OCI-LY1 (cell line): ENCODE measurements around the gene TRIM45.

Source experiments
- EZH2 ChIP-seq: fragments of 200-600 bp; sonication (generic), shearing (Covaris generic); IDR thresholded peaks from 2 replicates; pipeline ENCODE4 v1.8.0; 2017; ENCODE audit warnings: borderline replicate concordance, mixed run types, mild to moderate bottlenecking, antibody characterized with exemption, low read length, moderate library complexity, mixed read lengths
- TF ChIP-seq, protein P1 (sequence below): fragments of 200-600 bp; sonication (generic), shearing (Covaris generic); IDR thresholded peaks from 2 replicates; pipeline ENCODE4 v1.5.1; 2017; ENCODE audit warnings: mild to moderate bottlenecking, antibody characterized with exemption, low read length, moderate library complexity, mixed read lengths

GRCh38 chr1:117135329-117135728 lies 13.8 kb upstream of the TRIM45 start:
- TF ChIP-seq, protein P1, sequence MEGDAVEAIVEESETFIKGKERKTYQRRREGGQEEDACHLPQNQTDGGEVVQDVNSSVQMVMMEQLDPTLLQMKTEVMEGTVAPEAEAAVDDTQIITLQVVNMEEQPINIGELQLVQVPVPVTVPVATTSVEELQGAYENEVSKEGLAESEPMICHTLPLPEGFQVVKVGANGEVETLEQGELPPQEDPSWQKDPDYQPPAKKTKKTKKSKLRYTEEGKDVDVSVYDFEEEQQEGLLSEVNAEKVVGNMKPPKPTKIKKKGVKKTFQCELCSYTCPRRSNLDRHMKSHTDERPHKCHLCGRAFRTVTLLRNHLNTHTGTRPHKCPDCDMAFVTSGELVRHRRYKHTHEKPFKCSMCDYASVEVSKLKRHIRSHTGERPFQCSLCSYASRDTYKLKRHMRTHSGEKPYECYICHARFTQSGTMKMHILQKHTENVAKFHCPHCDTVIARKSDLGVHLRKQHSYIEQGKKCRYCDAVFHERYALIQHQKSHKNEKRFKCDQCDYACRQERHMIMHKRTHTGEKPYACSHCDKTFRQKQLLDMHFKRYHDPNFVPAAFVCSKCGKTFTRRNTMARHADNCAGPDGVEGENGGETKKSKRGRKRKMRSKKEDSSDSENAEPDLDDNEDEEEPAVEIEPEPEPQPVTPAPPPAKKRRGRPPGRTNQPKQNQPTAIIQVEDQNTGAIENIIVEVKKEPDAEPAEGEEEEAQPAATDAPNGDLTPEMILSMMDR = no peak
- TF ChIP-seq EZH2 = no peak
